Osteoblast (primary cell): ENCODE measurements around the gene WRAP73. TPM values are rescaled to one million over a fixed set of nuclear protein-coding genes. Genes with fewer than 3 reads are reported as not detected.

Experiments
- DNase-seq: peaks from one replicate; pipeline ENCODE4 v3.0.0; 2011; ENCODE audit warnings: low spot score, mixed read lengths; ENCODE audit not compliant: insufficient read length; ENCODE audit errors: missing footprints
- H2AFZ ChIP-seq: 2 replicates; pipeline ENCODE4 v1.6.0; 2011; ENCODE audit warnings: mild to moderate bottlenecking, low read length
- H3K27ac ChIP-seq: 2 replicates; pipeline ENCODE4 v1.5.1; 2011; ENCODE audit warnings: mild to moderate bottlenecking, low read depth, low read length, moderate library complexity
- H3K27me3 ChIP-seq: 2 replicates; pipeline ENCODE4 v1.6.0; 2012; ENCODE audit warnings: mild to moderate bottlenecking, control low read depth, inconsistent platforms, low read length, moderate library complexity; ENCODE audit not compliant: insufficient read depth
- H3K36me3 ChIP-seq: 2 replicates; pipeline ENCODE4 v1.5.1; 2011; ENCODE audit warnings: mild to moderate bottlenecking, low read length, control low read depth, moderate library complexity; ENCODE audit not compliant: insufficient read depth
- H3K4me1 ChIP-seq: 2 replicates; pipeline ENCODE4 v1.5.1; 2011; ENCODE audit warnings: mild to moderate bottlenecking, low read length, control low read depth, moderate library complexity; ENCODE audit not compliant: insufficient read depth
- H3K4me2 ChIP-seq: 2 replicates; pipeline ENCODE4 v1.6.0; 2011; ENCODE audit warnings: mild to moderate bottlenecking, low read length; ENCODE audit not compliant: insufficient read depth
- H3K4me3 ChIP-seq: fragments of 200-600 bp; sonication (generic); 3 replicates; pipeline ENCODE4 v1.5.1; 2012; ENCODE audit warnings: mild to moderate bottlenecking, low read length, inconsistent platforms; ENCODE audit not compliant: insufficient read depth
- H3K79me2 ChIP-seq: 2 replicates; pipeline ENCODE4 v1.6.0; 2012; ENCODE audit warnings: mild to moderate bottlenecking, low read length, control low read depth, inconsistent platforms; ENCODE audit not compliant: insufficient read depth
- H3K9me3 ChIP-seq: 2 replicates; pipeline ENCODE4 v1.5.1; 2011; ENCODE audit warnings: low read depth, low read length, control low read depth
- H4K20me1 ChIP-seq: 2 replicates; pipeline ENCODE4 v1.6.0; 2012; ENCODE audit warnings: mild to moderate bottlenecking, low read length, control low read depth; ENCODE audit not compliant: insufficient read depth
- total RNA-seq: library from RNA; depleted of rRNA; stranded (reverse); fragments of >200 nt; gene quantifications from 2 replicates; pipeline ENCODE4 v1.2.3, GENCODE V29; 2012
- TF ChIP-seq, protein P1 (sequence below): IDR thresholded peaks from 2 replicates; pipeline ENCODE4 v1.5.1; 2011; ENCODE audit warnings: mild to moderate bottlenecking, low read depth, low read length, moderate library complexity; ENCODE audit errors: extremely low read depth

Gene WRAP73
- total RNA-seq, 1 donor = 9.8 TPM

DNA sequence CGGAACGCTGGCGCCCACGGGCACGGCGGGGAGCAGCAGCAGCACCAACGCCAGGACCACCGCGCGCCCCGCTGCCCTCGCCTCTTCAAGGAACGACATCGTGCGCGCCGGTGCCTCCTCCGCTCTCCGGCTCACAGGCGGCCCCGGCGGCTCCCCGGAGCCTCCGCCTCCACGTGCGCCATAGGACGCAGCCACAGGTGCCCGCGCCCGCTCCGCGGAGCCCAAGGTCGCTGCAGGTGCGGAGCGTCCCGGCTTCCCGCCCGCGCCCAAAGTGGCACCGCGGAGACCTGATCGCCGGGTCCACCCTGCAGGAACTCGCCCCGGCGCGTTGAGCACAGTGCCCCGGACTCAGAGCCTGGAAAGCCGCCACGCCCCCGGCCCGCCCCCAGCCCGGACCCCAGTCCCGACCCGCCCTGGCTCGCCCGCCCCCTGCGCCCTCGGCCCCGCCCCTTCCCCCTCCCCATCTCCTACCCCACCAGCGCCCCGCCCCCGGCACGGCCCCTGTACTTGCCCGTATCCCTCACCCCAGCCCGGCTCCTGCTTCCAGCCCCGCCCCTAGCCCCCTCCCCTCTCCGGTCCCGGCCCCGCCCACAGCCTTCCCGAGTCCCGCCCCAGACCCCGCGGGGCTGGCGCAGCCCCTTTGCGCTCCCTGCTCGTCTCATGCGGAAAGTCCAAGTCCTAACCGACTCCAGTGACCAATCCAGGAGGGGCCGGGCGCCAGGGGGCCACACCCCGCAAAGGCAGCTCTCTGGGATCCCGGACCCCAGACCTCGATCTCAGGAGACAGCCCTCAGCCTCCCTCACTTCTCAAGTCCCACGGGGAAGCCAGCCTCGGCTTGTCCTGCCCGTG lies 38.5 kb downstream of the WRAP73 start, which contains the start of gene MEGF6:
MEGF6 (minus strand) TSS at position 339 of the 850 bp plus-strand sequence; CDS start at position 99, 240 bp downstream.
- peak within 1 kb of the TSS; percentile 45 for H3K4me2 ChIP-seq

GRCh38 chr1:3610527-3611169 lies 39.3 kb downstream of the WRAP73 start:
- DNase-seq = peak; percentile 93
- Histone ChIP-seq H3K27ac (no peak overlapping the region), H3K4me2 (peak overlapping the region; percentile 39), H3K9me3 (no peaks in the 10 kb centered on the region), H3K79me2 (no peaks in the 10 kb centered on the region), H3K4me1 (peaks cover 6% of the 10 kb centered on the region), H2AFZ (peak overlapping the region; percentile 22), H3K36me3 (no peaks in the 10 kb centered on the region), H3K27me3 (peaks cover 30% of the 10 kb centered on the region), H3K4me3 (peak overlapping the region; percentile 35), H4K20me1 (no peaks in the 10 kb centered on the region)
- TF ChIP-seq, protein P1, sequence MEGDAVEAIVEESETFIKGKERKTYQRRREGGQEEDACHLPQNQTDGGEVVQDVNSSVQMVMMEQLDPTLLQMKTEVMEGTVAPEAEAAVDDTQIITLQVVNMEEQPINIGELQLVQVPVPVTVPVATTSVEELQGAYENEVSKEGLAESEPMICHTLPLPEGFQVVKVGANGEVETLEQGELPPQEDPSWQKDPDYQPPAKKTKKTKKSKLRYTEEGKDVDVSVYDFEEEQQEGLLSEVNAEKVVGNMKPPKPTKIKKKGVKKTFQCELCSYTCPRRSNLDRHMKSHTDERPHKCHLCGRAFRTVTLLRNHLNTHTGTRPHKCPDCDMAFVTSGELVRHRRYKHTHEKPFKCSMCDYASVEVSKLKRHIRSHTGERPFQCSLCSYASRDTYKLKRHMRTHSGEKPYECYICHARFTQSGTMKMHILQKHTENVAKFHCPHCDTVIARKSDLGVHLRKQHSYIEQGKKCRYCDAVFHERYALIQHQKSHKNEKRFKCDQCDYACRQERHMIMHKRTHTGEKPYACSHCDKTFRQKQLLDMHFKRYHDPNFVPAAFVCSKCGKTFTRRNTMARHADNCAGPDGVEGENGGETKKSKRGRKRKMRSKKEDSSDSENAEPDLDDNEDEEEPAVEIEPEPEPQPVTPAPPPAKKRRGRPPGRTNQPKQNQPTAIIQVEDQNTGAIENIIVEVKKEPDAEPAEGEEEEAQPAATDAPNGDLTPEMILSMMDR = no peak

More for the DNA sequence above, 38.5 kb downstream of the WRAP73 start, which contains the start of gene MEGF6:
- TF ChIP-seq, protein P1 = no peak
- Histone ChIP-seq H3K36me3 (no peaks in the 10 kb centered on the region), H3K9me3 (no peaks in the 10 kb centered on the region), H3K27me3 (peaks cover 33% of the 10 kb centered on the region), H3K79me2 (no peaks in the 10 kb centered on the region), H3K4me1 (peaks cover 6% of the 10 kb centered on the region), H4K20me1 (no peaks in the 10 kb centered on the region), H3K27ac (no peak within 1 kb of the TSS), H2AFZ (peak within 1 kb of the TSS; percentile 22), H3K4me3 (peak within 1 kb of the TSS; percentile 35)
- peak; percentile 93 for DNase-seq

DNA sequence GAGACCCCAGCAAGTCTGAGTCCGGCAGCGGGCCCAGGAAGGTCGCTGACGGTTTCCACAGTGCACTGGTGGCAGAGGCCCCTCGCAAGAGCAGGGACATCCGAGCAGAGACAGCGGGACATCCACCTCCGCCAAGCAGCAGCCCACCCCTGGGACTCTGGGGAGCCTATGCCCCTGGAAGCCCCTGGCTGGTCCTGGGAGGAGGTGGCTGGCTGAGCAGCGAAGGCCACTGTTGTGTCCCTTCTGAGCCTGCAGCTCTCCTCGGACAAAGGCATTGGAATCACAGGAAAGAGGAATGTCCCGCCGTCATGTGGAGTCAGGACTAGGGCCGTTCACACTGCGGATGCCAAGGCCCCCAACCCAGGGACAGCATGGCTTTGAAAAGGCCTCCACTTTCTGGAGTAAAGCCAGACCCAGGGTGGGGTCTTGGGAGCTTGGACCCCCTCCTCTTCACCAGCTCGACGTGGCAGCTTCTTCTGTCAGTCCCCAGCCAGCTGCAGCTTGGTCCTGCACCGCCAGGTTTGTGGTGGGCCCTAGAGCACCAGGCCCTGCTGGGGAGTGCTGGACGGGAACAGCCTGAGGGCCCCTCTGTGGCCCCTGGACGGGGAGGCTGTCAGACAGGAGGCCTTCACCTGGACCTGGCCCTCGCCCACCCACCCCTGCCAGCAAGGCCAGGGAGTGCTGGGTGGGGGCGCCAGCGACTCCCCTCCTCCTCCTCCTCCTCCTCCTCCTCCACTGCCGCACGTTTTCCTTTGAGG lies 40.0 kb downstream of the WRAP73 start:
- no peaks in the 10 kb centered on the region for H4K20me1 ChIP-seq
- no peak overlapping the region for H3K27ac ChIP-seq
- H3K9me3 ChIP-seq = no peaks in the 10 kb centered on the region
- peaks cover 6% of the 10 kb centered on the region for H3K4me1 ChIP-seq
- DNase-seq = peak; percentile 88
- H3K4me2 ChIP-seq = no peak overlapping the region
- TF ChIP-seq, protein P1 = no peak
- H3K27me3 ChIP-seq = peaks cover 30% of the 10 kb centered on the region
- H3K36me3 ChIP-seq = no peaks in the 10 kb centered on the region
- no peaks in the 10 kb centered on the region for H3K79me2 ChIP-seq
- no peak overlapping the region for H3K4me3 ChIP-seq
- no peak overlapping the region for H2AFZ ChIP-seq
